Hematopoietic multipotent progenitor cell treated with erythropoietin and hydrocortisone succinate and interleukin-3 and kit ligand, for 4 days (in vitro differentiated cells): ENCODE data around the gene LYZL4.
A peak's percentile ranks its signal among the peaks of the same experiment; 100 is the strongest.

Experiments
- DNase-seq: peaks from one replicate; pipeline ENCODE4 v3.0.0-alpha.2; 2015

LYZL4 gene

GRCh38 chr3:42410370-42411131 lies at the start of gene LYZL4:
LYZL4 (minus strand) TSS chr3:42410610; CDS start chr3:42407251, 3,359 bp downstream.
- no peak for DNase-seq

GRCh38 chr3:42459151-42459550 lies 48.7 kb upstream of the LYZL4 start:
- DNase-seq: peak; percentile 65

- DNase-seq: no peak
These were observed 45.8 kb upstream of the LYZL4 start for GRCh38 chr3:42456211-42456610.

GRCh38 chr3:42451546-42452230 lies 41.3 kb upstream of the LYZL4 start:
- DNase-seq: no peak

- no peak for DNase-seq
These were observed 40.7 kb upstream of the LYZL4 start for GRCh38 chr3:42451116-42451515.

- DNase-seq: no peak
These were observed 40.2 kb upstream of the LYZL4 start for GRCh38 chr3:42450567-42450966.

- no peak for DNase-seq
These were observed 37.1 kb upstream of the LYZL4 start for GRCh38 chr3:42447481-42447880.

GRCh38 chr3:42446111-42447050 lies 36.0 kb upstream of the LYZL4 start:
- DNase-seq: no peak

GRCh38 chr3:42443819-42444436 lies 33.5 kb upstream of the LYZL4 start:
- peak; percentile 86 for DNase-seq

- DNase-seq: no peak
These were observed 32.9 kb upstream of the LYZL4 start for GRCh38 chr3:42443292-42443691.

- no peak for DNase-seq
These were observed 32.2 kb upstream of the LYZL4 start for GRCh38 chr3:42442640-42443039.

- no peak for DNase-seq
These were observed 31.4 kb upstream of the LYZL4 start for GRCh38 chr3:42441791-42442190.

- DNase-seq: no peak
These were observed 30.5 kb upstream of the LYZL4 start for GRCh38 chr3:42440924-42441323.

- DNase-seq: no peak
These were observed 29.1 kb upstream of the LYZL4 start for GRCh38 chr3:42439261-42440115.

- no peak for DNase-seq
These were observed 28.3 kb upstream of the LYZL4 start for GRCh38 chr3:42438758-42439157.

- DNase-seq: no peak
These were observed 27.8 kb upstream of the LYZL4 start for GRCh38 chr3:42438193-42438592.

GRCh38 chr3:42434777-42435380 lies 24.5 kb upstream of the LYZL4 start:
- no peak for DNase-seq

- DNase-seq: no peak
These were observed 22.1 kb upstream of the LYZL4 start for GRCh38 chr3:42432485-42432884.

- no peak for DNase-seq
These were observed 20.5 kb upstream of the LYZL4 start for GRCh38 chr3:42430781-42431532.

- DNase-seq: no peak
These were observed 18.4 kb upstream of the LYZL4 start for GRCh38 chr3:42428830-42429229.
